Mesenchymal stem cell (in vitro differentiated cells and primary cell): ENCODE measurements around the gene DBNDD2.

ENCODE experiments used
- DNase-seq: peaks from one replicate; pipeline ENCODE4 v3.0.0-alpha.2; 2013
- H2AFZ ChIP-seq: one replicate; pipeline ENCODE4 v1.6.1; 2013; ENCODE audit warnings: low read depth, mild to moderate bottlenecking, control low read depth, inconsistent platforms, low read length, moderate library complexity
- H2AK5ac ChIP-seq: 2 replicates; pipeline ENCODE4 v1.6.1; 2013; ENCODE audit warnings: low read length, moderate library complexity, mild to moderate bottlenecking, inconsistent platforms; ENCODE audit not compliant: severe bottlenecking
- H2BK120ac ChIP-seq: one replicate; pipeline ENCODE4 v1.6.1; 2013; ENCODE audit warnings: low read depth, mild to moderate bottlenecking, inconsistent platforms, low read length, moderate library complexity
- H2BK12ac ChIP-seq, 2 experiments: one replicate each; pipeline ENCODE4 v1.6.1; 2013; ENCODE audit warnings: inconsistent platforms in 2 of 2, low read length in 2 of 2, mild to moderate bottlenecking in 2 of 2, moderate library complexity in 2 of 2, control low read depth in 1 of 2
- H2BK15ac ChIP-seq: one replicate; pipeline ENCODE4 v1.6.1; 2013; ENCODE audit warnings: mild to moderate bottlenecking, low read depth, inconsistent platforms; ENCODE audit not compliant: poor library complexity, severe bottlenecking
- H2BK5ac ChIP-seq: 2 replicates; pipeline ENCODE4 v1.6.1; 2013; ENCODE audit warnings: low read depth, mild to moderate bottlenecking, low read length, control low read depth, inconsistent platforms; ENCODE audit not compliant: poor library complexity, severe bottlenecking
- H3K14ac ChIP-seq, 2 experiments: one replicate each; pipeline ENCODE4 v1.6.1; 2013; ENCODE audit warnings: inconsistent platforms in 2 of 2, low read length in 2 of 2, control low read depth in 1 of 2, mild to moderate bottlenecking in 1 of 2, moderate library complexity in 1 of 2
- H3K18ac ChIP-seq, 2 experiments: one replicate each; pipeline ENCODE4 v1.6.1; 2013; ENCODE audit warnings: inconsistent platforms in 2 of 2, low read length in 2 of 2, control low read depth in 1 of 2, low read depth in 1 of 2, mild to moderate bottlenecking in 1 of 2
- H3K23ac ChIP-seq, 2 experiments: one replicate each; pipeline ENCODE4 v1.6.1; 2013; ENCODE audit warnings: inconsistent platforms in 2 of 2, low read length in 2 of 2, mild to moderate bottlenecking in 2 of 2, moderate library complexity in 2 of 2, control low read depth in 1 of 2
- H3K27ac ChIP-seq: 2 replicates; pipeline ENCODE4 v1.5.1; 2013; ENCODE audit warnings: mild to moderate bottlenecking, moderate library complexity, low read length, control low read depth, inconsistent platforms; ENCODE audit not compliant: poor library complexity, severe bottlenecking
- H3K27me3 ChIP-seq, 2 experiments: 2 replicates each; pipeline versions ENCODE4 v1.6.1 to v1.7.0; 2013; ENCODE audit warnings: low read length in 2 of 2, mild to moderate bottlenecking in 2 of 2, moderate library complexity in 2 of 2, control low read depth in 1 of 2, inconsistent platforms in 1 of 2; ENCODE audit not compliant: control insufficient read depth in 1 of 2, insufficient read depth in 1 of 2
- H3K36me3 ChIP-seq, 2 experiments: 2 replicates each; pipeline versions ENCODE4 v1.6.1 to v1.7.0; 2013; ENCODE audit warnings: low read length in 2 of 2, control low read depth in 1 of 2, inconsistent platforms in 1 of 2, low read depth in 1 of 2, mild to moderate bottlenecking in 1 of 2; ENCODE audit not compliant: insufficient read depth in 2 of 2, control insufficient read depth in 1 of 2
- H3K4ac ChIP-seq, 2 experiments: one replicate each; pipeline ENCODE4 v1.6.1; 2013; ENCODE audit warnings: inconsistent platforms in 2 of 2, low read length in 2 of 2, mild to moderate bottlenecking in 2 of 2, moderate library complexity in 2 of 2, control low read depth in 1 of 2, low read depth in 1 of 2
- H3K4me1 ChIP-seq: 2 replicates; pipeline ENCODE4 v1.6.1; 2013; ENCODE audit warnings: low read depth, low read length, control low read depth; ENCODE audit not compliant: control insufficient read depth, insufficient read depth
- H3K4me2 ChIP-seq: 2 replicates; pipeline ENCODE4 v1.6.1; 2013; ENCODE audit warnings: low read length, mild to moderate bottlenecking, inconsistent platforms; ENCODE audit not compliant: poor library complexity, severe bottlenecking
- H3K4me3 ChIP-seq, 2 experiments: 2 replicates each; pipeline versions ENCODE4 v1.5.1 to v1.7.0; 2013; ENCODE audit warnings: low read length in 2 of 2, mild to moderate bottlenecking in 2 of 2, control low read depth in 1 of 2, low read depth in 1 of 2; ENCODE audit not compliant: insufficient read depth in 1 of 2
- H3K79me1 ChIP-seq: replicated peaks from 2 replicates; pipeline ENCODE4 v1.6.1; 2013; ENCODE audit warnings: mild to moderate bottlenecking, control low read depth, low read length, inconsistent platforms; ENCODE audit not compliant: poor library complexity, severe bottlenecking
- H3K9ac ChIP-seq: 2 replicates; pipeline ENCODE4 v1.7.0; 2013; ENCODE audit warnings: mild to moderate bottlenecking, low read length, moderate library complexity
- H3K9me3 ChIP-seq: 2 replicates; pipeline ENCODE4 v1.7.0; 2013; ENCODE audit warnings: mild to moderate bottlenecking, low read length; ENCODE audit not compliant: control insufficient read depth
- H4K8ac ChIP-seq: one replicate; pipeline ENCODE4 v1.6.1; 2013; ENCODE audit warnings: inconsistent platforms, mild to moderate bottlenecking, low read length, moderate library complexity
- H4K91ac ChIP-seq: one replicate; pipeline ENCODE4 v1.6.1; 2013; ENCODE audit warnings: mild to moderate bottlenecking, low read length, inconsistent platforms
- WGBS: methylation state at CpG from one replicate; pipeline ENCODE4 v1.1.7; 2013; ENCODE audit warnings: mixed read lengths; 5-methylcytosine and 5-hydroxymethylcytosine counted together

DBNDD2 gene

DNA sequence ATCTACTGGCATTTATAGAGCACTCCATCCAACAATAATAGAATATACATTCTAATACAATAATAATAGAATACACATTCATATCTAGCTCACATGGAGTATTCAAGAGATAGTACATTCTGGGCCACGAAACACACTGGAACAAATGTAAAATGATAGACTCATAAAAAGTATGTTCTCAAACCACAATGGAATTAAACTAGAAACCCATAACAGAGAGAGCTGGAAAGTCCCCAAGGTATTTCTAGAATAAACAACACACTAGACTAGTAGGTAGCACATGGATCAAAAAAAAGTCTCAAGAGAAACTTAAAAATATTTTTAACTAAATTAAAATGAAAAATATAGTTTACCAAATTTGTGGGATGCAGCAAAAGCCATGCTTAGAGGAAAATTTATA, 20.8 kb upstream of the DBNDD2 start:
- no peak for DNase-seq
- H2BK5ac ChIP-seq, result no peak overlapping the region
- H2BK120ac ChIP-seq, result no peak overlapping the region
- no peak overlapping the region for H3K14ac ChIP-seq
- H3K18ac ChIP-seq, result no peak overlapping the region
- H4K91ac ChIP-seq, result no peak overlapping the region
- H2BK12ac ChIP-seq, result no peak overlapping the region
- H3K23ac ChIP-seq, result no peak overlapping the region
- no peak overlapping the region for H4K8ac ChIP-seq
- no peak overlapping the region for H3K4me2 ChIP-seq
- 80% methylated on average over 1 of the region's 1 CpG for WGBS
- H3K9ac ChIP-seq, result no peak overlapping the region
- H2AK5ac ChIP-seq, result no peak overlapping the region
- H3K36me3 ChIP-seq, result no peaks in the 10 kb centered on the region
- H3K79me1 ChIP-seq, result peaks cover 3% of the 10 kb centered on the region
- no peak overlapping the region for H3K4me3 ChIP-seq
- H3K9me3 ChIP-seq, result peaks cover 6% of the 10 kb centered on the region
- no peaks in the 10 kb centered on the region for H3K27me3 ChIP-seq
- no peak overlapping the region for H2BK15ac ChIP-seq
- H2AFZ ChIP-seq, result no peak overlapping the region
- H3K4ac ChIP-seq, result no peak overlapping the region
- H3K27ac ChIP-seq, result no peak overlapping the region
- no peaks in the 10 kb centered on the region for H3K4me1 ChIP-seq

GRCh38 chr20:45390931-45391330, 17.2 kb upstream of the DBNDD2 start:
- no peak overlapping the region for H2BK15ac ChIP-seq
- peaks cover 3% of the 10 kb centered on the region for H3K79me1 ChIP-seq
- no peak overlapping the region for H3K4ac ChIP-seq
- no peak overlapping the region for H3K18ac ChIP-seq
- H2AK5ac ChIP-seq, result no peak overlapping the region
- H3K27ac ChIP-seq, result no peak overlapping the region
- H3K9ac ChIP-seq, result no peak overlapping the region
- H3K4me3 ChIP-seq, result no peak overlapping the region
- no peak overlapping the region for H2BK120ac ChIP-seq
- H3K14ac ChIP-seq, result no peak overlapping the region
- no peak overlapping the region for H2BK5ac ChIP-seq
- H3K27me3 ChIP-seq, result no peaks in the 10 kb centered on the region
- no peak overlapping the region for H3K23ac ChIP-seq
- no peaks in the 10 kb centered on the region for H3K4me1 ChIP-seq
- no peak overlapping the region for H3K4me2 ChIP-seq
- no peak overlapping the region for H4K91ac ChIP-seq
- WGBS, result no CpG with 5 or more reads among the region's 2 CpGs
- H2BK12ac ChIP-seq, result no peak overlapping the region
- DNase-seq, result no peak
- peaks cover 0 to 11% of the 10 kb centered on the region in 2 experiments for H3K36me3 ChIP-seq
- H2AFZ ChIP-seq, result no peak overlapping the region
- no peak overlapping the region for H4K8ac ChIP-seq
- peaks cover 6% of the 10 kb centered on the region for H3K9me3 ChIP-seq

- Histone ChIP-seq H3K14ac (no peak overlapping the region), H2AFZ (no peak overlapping the region), H4K91ac (no peak overlapping the region), H3K36me3 (peaks cover 0 to 11% of the 10 kb centered on the region in 2 experiments), H3K4me1 (no peaks in the 10 kb centered on the region), H4K8ac (no peak overlapping the region), H2BK120ac (no peak overlapping the region), H2BK12ac (no peak overlapping the region), H3K9ac (no peak overlapping the region), H3K4me2 (no peak overlapping the region), H3K18ac (no peak overlapping the region), H3K23ac (no peak overlapping the region), H3K27ac (no peak overlapping the region), H3K4me3 (no peak overlapping the region), H2BK15ac (no peak overlapping the region), H3K79me1 (peaks cover 2% of the 10 kb centered on the region), H3K4ac (no peak overlapping the region), H2AK5ac (no peak overlapping the region), H2BK5ac (no peak overlapping the region), H3K9me3 (peaks cover 6% of the 10 kb centered on the region), H3K27me3 (no peaks in the 10 kb centered on the region)
- no peak for DNase-seq
- 79% methylated on average over 1 of the region's 2 CpGs for WGBS
Observed at GRCh38 chr20:45391559-45391958, 16.5 kb upstream of the DBNDD2 start.

DNA sequence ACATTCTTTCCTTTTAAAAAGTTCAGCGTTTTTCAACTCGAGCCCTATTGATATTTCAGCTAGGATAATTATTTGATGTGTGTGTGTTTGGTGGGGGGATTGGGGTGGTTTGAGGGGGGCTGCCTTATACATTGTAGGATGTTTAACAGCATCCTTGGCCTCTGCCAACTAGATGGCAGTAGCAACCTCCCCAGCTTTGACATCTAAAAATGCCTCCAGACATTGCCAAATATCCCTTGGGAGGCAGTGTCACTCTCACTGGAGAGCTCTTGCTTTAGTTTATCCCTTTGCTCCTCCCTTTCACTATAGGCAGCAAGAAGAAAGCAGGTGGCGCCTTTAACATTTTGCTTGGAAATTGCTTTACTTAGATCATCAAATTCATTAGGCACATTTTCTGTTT, 15.4 kb upstream of the DBNDD2 start:
- Histone ChIP-seq H3K23ac (no peak overlapping the region), H3K18ac (no peak overlapping the region), H3K9me3 (no peaks in the 10 kb centered on the region), H2BK120ac (no peak overlapping the region), H3K9ac (no peak overlapping the region), H3K27ac (no peak overlapping the region), H3K4ac (no peak overlapping the region), H3K4me3 (no peak overlapping the region), H3K36me3 (peaks cover 0 to 11% of the 10 kb centered on the region in 2 experiments), H3K14ac (no peak overlapping the region), H4K8ac (no peak overlapping the region), H2BK12ac (no peak overlapping the region), H4K91ac (no peak overlapping the region), H3K4me1 (no peaks in the 10 kb centered on the region), H3K79me1 (peaks cover 2% of the 10 kb centered on the region), H3K27me3 (no peaks in the 10 kb centered on the region), H2BK15ac (no peak overlapping the region), H2AFZ (no peak overlapping the region), H3K4me2 (no peak overlapping the region), H2BK5ac (no peak overlapping the region), H2AK5ac (no peak overlapping the region)
- DNase-seq, result no peak
- WGBS, result 86% methylated on average over 2 of the region's 3 CpGs
